ENCODE results near the gene PNPLA6. TPM values are rescaled to one million over a fixed set of nuclear protein-coding genes. Genes with fewer than 3 reads are reported as not detected.

Gene PNPLA6
- total and polyA plus RNA-seq, 2 of the 13 experiments (the other 11 are each of a cell fraction or from before 2014, with no cell fraction given): 24.9 to 28.2 TPM

- in situ Hi-C loops (cut with HindIII; ENCODE audit: extremely low pct_ligation_motif_present, low pct_unique_long_range_greater_than_20kb) (no loop called here), intact Hi-C loops (cut with micrococcal nuclease; ENCODE audit: unreplicated experiment) (no loop called here)
- 37% methylated on average over 6 of the region's 6 CpGs for WGBS (ENCODE audit: low lambda C conversion rate)
- TF ChIP-seq PHF5A (CRISPR knock-in tag; IDR thresholded peaks at IDR 0.05; ENCODE audit: low read depth, unreplicated experiment) (no peak), EHMT2 (IDR thresholded peaks at IDR 0.05; ENCODE audit: borderline replicate concordance, low read depth, low read length) (no peak), KLF16 (CRISPR knock-in tag; IDR thresholded peaks at IDR 0.05) (no peak), CREBL2 (CRISPR knock-in tag; IDR thresholded peaks at IDR 0.05; ENCODE audit: borderline replicate concordance) (no peak), RXRB (CRISPR knock-in tag; IDR thresholded peaks at IDR 0.05; ENCODE audit: borderline replicate concordance) (no peak), MZF1 (CRISPR knock-in tag; IDR thresholded peaks at IDR 0.05; ENCODE audit: borderline replicate concordance) (no peak), ZNF343 (CRISPR knock-in tag; IDR thresholded peaks at IDR 0.05) (no peak), YEATS4 (CRISPR knock-in tag; IDR thresholded peaks at IDR 0.05; ENCODE audit: borderline replicate concordance) (no peak), ZNF121 (CRISPR knock-in tag; IDR thresholded peaks at IDR 0.05) (no peak), SOX13 (IDR thresholded peaks at IDR 0.05) (no peak), SOX13 (CRISPR knock-in tag; conservative IDR thresholded peaks at IDR 0.05 in 1 of 2, IDR thresholded peaks at IDR 0.05 in 1 of 2) (no peak), MNT (IDR thresholded peaks at IDR 0.05) (no peak), RELA (CRISPR knock-in tag; IDR thresholded peaks at IDR 0.05) (no peak), MAFG (CRISPR knock-in tag; IDR thresholded peaks at IDR 0.05) (no peak), ZBTB49 (CRISPR knock-in tag; IDR thresholded peaks at IDR 0.05; ENCODE audit: borderline replicate concordance) (no peak), MTA3 (CRISPR knock-in tag; IDR thresholded peaks at IDR 0.05) (no peak)
- Histone ChIP-seq H3K27me3 (ENCODE audit: control insufficient read depth in 1 of 2, insufficient read depth in 2 of 2, low read length in 2 of 2) (peaks cover 2 to 20% of the 10 kb centered on the region in 2 experiments; a peak in 2 of 5 replicates), H3K4me1 (ENCODE audit: insufficient read depth, low read length) (no peaks in the 10 kb centered on the region), H3K9ac (ENCODE audit: insufficient read depth, low read depth, low read length) (no peak overlapping the region), H3K4me2 (ENCODE audit: low read depth, low read length) (no peak overlapping the region), H3K9me3 (ENCODE audit: low read length) (no peaks in the 10 kb centered on the region), H3K4me3 (replicated peaks in 1 of 3; ENCODE audit: insufficient read depth in 1 of 3, low read depth in 2 of 3, low read length in 3 of 3) (no peak overlapping the region), H3K79me2 (ENCODE audit: insufficient read depth, low read length) (no peaks in the 10 kb centered on the region), H2AFZ (ENCODE audit: low read length) (no peak overlapping the region), H4K20me1 (ENCODE audit: insufficient read depth, low read length) (no peaks in the 10 kb centered on the region), H3K27ac (ENCODE audit: extremely low read length, insufficient read depth, low read length) (no peak overlapping the region), H3K36me3 (replicated peaks in 1 of 2; ENCODE audit: control insufficient read depth in 1 of 2, insufficient read depth in 2 of 2, low read length in 2 of 2) (no peaks in the 10 kb centered on the region)
- ChIA-PET POLR2A (no interaction called here), CTCF (ENCODE audit: low intra/inter-chr PET ratio, low total read pairs) (no interaction called here)
- no peak for FAIRE-seq
- no peak for ATAC-seq
- no TSS peak for BruUV-seq (replicated peaks)
- DNase-seq (ENCODE audit: low spot score): no peak
Observed at GRCh38 chr19:7578127-7578526, 42.6 kb downstream of the PNPLA6 start.

Measured in HepG2 (cell line).